ENCODE measurements around the gene BHLHE41. TPM values are rescaled to one million over a fixed set of nuclear protein-coding genes. Genes with fewer than 3 reads are reported as not detected.
A peak's percentile ranks its signal among the peaks of the same experiment; 100 is the strongest.

Gene BHLHE41
- total RNA-seq, 1 donor from 2014 or later = under 0.01 TPM

GRCh38 chr12:26114720-26115401 lies 10.0 kb downstream of the BHLHE41 start:
- no peak for DNase-seq (ENCODE audit: low read depth in 2 of 2)

DNA sequence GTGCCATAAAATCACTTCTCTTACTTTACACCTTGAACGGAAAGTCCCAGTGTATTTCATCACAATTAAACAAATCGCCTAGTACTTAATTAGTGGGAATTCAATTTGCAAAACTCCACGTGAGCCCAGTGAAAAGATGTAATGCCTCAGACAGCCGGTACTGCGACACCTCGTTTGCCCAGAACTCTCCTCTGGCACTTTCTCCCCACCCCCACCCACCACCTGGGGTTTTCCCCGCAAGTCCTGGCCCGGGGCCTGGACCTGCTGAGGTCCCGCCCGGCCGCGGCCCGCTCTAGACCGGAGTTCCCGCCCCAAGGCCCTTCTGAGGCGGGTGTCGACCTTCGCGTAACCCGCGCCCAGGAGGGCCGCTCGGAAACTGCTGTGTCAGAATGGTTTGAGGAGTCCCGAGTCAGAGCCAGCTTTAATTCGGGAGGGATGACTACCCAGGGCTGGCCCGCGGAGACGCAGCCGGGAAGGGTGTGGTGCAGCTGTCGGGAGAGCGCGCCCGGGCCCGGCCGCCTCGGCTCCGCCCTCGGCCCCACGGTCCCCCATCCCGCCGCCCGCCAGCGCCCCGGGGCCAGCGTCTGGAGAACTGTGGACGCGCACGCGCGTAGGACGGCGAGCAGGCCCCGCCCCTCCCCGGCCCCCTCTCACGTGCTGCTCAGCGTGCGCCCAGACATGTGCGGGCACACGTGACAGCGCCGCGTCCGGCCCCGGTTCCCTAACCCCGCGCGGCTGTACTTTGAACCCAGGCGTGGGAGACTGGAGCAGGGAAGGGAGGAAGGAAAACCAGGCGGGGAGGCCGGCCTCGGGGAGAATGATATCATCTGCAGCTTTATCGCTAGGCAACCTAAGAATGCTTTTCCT lies 10.8 kb downstream of the BHLHE41 start:
- peak; percentile 95 to 96 for DNase-seq (ENCODE audit: low read depth in 2 of 2)

- DNase-seq (ENCODE audit: low read depth in 2 of 2) = peak in 1 of 2 donors; percentile 31
Observed at GRCh38 chr12:26113181-26113654, 11.6 kb downstream of the BHLHE41 start.

DNA sequence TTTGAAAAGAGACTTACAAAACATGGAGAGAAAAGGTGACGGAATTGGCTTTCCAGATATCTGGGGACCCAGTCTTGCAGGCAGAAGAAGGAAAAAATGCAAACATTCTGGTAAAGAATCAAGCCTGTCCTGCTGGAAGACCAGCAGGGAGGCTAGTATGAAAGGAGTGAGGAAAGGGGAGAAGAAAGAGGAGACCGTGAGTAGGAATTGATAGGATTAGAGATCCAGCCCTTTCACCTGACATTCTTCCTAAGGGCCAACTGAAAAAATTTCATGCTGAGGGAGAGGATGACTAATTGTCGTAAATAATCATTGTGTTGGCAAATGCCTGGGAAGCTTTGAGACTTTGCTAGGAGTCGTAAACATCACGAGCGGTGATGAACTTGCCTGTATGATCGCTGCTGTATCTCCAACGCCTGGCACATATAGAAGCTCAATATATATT lies 12.1 kb downstream of the BHLHE41 start:
- DNase-seq (ENCODE audit: low read depth in 2 of 2) = no peak

DNA sequence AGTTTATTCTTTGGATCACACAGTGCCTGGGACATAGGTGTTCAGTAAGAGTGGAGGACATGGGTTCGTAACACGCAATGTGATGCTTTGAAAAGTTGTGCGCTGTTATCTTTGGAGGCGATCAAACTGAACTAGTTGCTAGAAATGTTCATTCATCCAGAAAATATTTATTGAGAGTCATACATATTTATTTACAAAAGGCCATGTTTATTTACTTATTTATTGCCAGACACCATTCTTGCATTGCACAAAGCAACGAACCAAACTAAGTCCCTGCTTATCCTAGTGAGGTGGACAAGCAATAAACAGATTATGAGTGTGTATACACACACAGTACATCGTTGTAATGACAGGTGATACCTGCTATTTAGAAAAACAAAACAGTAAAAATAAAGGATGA lies 12.6 kb downstream of the BHLHE41 start:
- no peak for DNase-seq (ENCODE audit: low read depth in 2 of 2)

- no peak for DNase-seq (ENCODE audit: low read depth in 2 of 2)
Observed at GRCh38 chr12:26109343-26109881, 15.4 kb downstream of the BHLHE41 start.

DNA sequence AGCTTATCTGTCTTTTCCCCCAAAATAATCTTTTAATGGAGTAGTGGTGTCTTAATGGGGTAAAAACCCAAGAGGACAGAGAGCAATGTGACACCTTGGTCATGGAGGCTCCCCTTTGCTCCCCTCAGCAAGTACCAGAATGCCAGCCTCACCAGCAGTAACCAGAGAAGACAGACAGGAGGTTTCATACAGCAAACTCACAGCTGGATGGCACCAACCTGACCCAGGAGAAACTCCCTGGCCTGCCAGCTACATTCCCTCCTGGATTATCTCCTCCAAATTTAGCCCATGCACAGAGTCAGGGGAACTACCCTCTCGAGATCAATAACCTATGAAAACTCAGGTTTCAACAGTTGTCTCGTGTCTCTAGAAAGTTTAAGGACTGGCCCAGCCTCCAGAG lies 15.9 kb downstream of the BHLHE41 start:
- DNase-seq (ENCODE audit: low read depth in 2 of 2) = no peak

DNA sequence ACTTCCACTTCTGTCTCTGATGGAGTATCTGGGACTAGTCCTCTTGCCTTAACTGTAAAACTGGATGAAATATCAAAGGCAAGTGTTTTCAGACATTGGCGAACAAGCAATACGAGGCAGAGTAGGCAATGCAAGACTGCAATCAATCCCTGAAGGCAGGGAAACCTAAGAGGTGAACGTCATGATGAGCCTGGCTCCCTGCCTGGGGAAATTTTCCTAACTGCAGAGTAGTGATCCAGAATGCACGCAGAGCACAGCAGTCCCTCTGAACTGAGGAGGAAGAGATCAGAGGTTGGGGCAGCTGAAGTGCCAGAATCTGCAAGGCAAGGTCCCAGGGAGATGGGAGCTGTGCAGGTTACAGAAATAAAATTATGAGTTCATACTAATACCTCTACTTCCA lies 18.5 kb downstream of the BHLHE41 start:
- DNase-seq (ENCODE audit: low read depth in 2 of 2) = no peak

- DNase-seq (ENCODE audit: low read depth in 2 of 2) = peak in 1 of 2 donors; percentile 93
Observed at GRCh38 chr12:26102953-26103352, 21.9 kb downstream of the BHLHE41 start.

DNA sequence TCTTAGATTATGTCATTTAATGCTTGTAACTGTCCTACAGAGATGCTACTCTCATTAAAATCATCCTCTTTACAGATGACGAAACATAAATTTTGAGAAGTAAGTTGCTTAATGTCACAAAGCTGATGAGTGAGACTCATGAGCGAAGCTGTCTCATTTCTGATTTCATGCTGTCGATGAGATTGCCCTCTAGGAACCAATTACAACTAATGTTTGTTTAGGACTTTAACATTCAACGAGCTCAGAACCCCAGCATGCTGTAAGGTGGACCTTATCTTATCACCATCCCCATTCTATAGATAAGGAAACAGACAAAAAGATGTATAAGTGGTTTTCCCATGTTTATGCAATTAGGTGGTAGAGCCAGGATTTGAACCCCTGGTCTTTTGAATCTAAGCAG lies 23.1 kb downstream of the BHLHE41 start:
- DNase-seq (ENCODE audit: low read depth in 2 of 2) = no peak

DNA sequence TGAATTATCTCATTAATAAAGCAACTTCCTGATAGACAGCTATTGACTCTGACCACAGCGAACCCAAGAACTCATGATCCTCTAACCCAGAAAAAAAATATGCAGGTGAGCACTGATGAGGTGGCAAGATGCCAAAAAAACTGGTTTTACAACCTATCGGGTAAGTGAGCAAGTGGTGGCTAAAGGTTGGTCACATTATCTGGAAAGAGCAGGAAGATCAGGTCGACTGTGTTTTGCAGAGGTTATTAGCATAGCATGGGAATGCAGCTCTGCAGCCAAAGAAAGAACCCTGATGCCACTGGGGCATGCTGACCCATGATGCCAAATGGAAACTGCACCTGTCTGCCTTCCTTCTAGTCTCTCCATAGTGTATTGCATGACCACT lies 23.5 kb downstream of the BHLHE41 start:
- DNase-seq (ENCODE audit: low read depth in 2 of 2) = no peak

- peak in 1 of 2 donors; percentile 77 for DNase-seq (ENCODE audit: low read depth in 2 of 2)
Observed at GRCh38 chr12:26100666-26101349, 24.0 kb downstream of the BHLHE41 start.

DNA sequence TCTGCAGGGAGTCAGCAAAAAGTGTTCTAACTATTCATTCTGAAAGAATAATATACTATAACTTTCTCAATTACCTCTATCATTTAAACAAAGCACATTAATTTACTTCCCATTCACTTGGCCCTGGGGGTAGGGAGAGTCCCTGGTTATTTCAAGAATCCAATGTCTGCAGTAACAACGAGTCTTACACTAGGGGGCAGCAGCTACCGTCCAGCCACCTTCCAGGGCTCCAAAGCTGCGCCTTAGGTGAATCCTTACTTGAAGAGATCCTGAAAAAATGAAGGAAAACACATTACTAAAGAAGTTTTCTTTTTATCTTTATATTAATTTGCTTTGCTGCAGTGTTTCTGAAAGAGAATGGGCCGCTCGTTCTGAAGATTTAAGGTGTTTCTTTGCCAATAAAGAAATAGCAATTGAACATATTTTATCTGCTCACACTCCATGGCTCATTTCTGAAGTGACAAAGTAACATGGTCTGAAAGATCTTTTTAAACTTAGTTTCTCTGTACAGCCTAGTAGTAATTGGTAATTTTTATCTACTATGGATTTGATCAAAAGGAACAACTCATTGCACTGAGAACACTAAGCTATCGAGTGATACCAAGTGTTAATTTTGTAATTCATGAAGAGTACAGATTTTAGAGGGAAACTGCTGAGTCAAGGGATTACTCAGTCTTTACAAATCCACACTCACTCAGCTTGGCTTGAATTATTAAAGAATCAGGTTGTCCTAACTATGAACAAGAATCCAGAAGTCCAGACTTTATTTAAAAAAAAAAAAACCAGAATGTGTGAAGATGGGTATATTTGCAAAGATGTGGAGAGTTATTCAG lies 27.6 kb downstream of the BHLHE41 start:
- DNase-seq (ENCODE audit: low read depth in 2 of 2) = peak; percentile 78 to 86

- no peak for DNase-seq (ENCODE audit: low read depth in 2 of 2)
Observed at GRCh38 chr12:26096036-26096435, 28.8 kb downstream of the BHLHE41 start.

- no peak for DNase-seq (ENCODE audit: low read depth in 2 of 2)
Observed at GRCh38 chr12:26095186-26095585, 29.7 kb downstream of the BHLHE41 start.

GRCh38 chr12:26092346-26093105 lies 32.3 kb downstream of the BHLHE41 start:
- DNase-seq (ENCODE audit: low read depth in 2 of 2) = peak in 1 of 2 donors; percentile 57

DNA sequence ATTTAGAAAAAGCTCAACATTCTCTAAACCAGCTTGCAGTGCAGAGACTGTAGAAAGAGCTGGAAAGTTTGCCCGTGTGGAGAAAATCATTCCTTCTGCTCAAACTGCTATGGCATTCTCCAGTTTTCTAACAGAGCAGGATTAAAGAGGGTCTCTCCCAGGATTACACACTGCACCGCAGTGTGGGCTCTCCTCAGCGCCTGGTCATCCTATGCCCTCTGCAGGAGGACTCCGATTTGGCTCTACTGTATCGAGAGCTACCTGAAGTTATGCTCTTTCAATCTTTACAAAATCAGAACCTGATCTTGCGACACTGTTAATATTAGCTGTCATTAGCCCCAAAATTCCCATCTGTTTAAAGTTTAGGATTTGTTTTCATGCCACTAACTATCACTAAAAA lies 33.0 kb downstream of the BHLHE41 start:
- peak in 1 of 2 donors; percentile 17 for DNase-seq (ENCODE audit: low read depth in 2 of 2)

DNA sequence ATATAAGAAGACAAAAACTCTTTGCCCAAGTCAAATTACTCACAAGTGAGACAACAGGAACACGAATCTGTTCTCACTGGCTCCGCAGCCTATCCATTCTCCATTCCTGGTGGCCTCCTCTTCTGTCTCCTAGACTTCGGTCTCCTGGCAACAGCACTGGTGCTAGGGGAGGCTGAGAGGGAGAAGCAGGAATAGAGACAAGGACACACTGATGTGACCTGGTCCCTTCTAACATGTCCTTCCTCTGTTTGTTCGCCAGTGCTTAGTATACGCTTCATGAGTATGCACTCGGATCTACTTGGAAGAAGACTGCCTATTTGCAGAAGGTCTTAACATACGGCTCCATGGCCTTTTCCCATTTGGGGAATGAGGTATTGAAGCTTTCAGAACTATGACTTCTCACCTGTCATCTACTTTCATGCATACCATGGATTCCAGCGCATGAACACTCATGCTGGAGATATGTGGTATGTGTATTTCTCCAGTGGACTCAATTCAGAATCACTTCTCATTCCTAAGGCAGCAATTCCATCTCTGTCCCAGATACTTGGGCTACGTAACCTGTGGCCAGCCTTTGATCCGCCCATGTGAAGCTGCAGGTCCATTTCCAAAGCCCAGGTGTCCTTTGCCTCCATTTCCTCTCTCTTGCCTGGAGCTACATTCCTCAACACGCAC lies 33.9 kb downstream of the BHLHE41 start:
- no peak for DNase-seq (ENCODE audit: low read depth in 2 of 2)

DNA sequence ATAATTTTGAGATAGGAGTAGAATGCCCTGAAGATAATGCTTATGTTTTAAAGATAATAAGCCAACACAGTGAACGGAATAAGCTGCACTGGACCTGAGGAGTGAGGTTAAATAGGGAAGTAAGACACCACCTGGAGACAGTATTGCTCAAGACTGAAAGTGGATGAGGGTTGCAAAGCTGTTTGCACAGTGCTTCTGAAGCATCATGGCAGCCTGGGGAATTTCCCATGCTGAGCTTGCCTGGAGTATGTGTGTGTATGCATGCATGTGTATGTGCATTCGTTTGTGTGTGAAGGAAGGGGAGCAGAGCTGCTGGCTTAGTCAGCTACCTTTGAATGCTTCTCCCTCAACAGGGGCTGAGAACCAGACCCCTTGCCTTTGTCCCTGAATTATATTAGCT lies 35.8 kb downstream of the BHLHE41 start:
- no peak for DNase-seq (ENCODE audit: low read depth in 2 of 2)

- DNase-seq (ENCODE audit: low read depth in 2 of 2) = no peak
Observed at GRCh38 chr12:26086936-26087335, 37.9 kb downstream of the BHLHE41 start.
